Right renal pelvis (tissue), 4 donors: ENCODE measurements around the gene JMJD7. TPM values are rescaled to one million over a fixed set of nuclear protein-coding genes. Genes with fewer than 3 reads are reported as not detected.

Source experiments
- DNase-seq, 4 donors: peaks; one replicate each; pipeline ENCODE4 v3.0.0-alpha.2; 2013; ENCODE audit warnings: low read depth in 4 of 4, low spot score in 3 of 4, missing footprints in 1 of 4
- polyA plus RNA-seq, 4 donors: library from polyadenylated mRNA; unstranded; fragments of 120-200 nt; gene quantifications; one replicate each; pipeline ENCODE4 v1.2.1, GENCODE V29; 2013; ENCODE audit not compliant: insufficient read length in 4 of 4

Gene JMJD7
- polyA plus RNA-seq, 4 donors = 9.1 to 14.2 (median 11.5) TPM

DNA sequence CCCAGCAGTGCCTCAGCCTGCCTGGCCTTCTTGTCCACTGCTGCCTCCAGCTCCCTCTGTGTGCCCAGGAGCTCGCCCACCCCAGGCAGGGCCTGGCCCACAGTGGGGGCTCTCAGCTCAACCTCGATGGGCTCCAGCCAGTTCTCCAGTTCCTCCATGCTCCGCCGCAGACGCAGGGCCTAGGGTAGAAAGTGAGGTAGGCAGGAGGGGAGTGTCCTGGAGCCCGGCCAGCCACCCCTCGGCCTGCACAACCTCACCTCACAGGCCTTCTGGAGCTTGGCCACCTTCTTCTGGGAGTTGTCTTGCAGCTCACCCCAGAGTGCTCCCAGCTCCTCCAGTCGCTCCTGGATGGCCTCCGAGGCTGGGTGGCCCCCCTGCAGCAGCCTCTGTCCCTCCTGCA is 29.4 kb downstream of the JMJD7 start:
- no peak for DNase-seq

DNA sequence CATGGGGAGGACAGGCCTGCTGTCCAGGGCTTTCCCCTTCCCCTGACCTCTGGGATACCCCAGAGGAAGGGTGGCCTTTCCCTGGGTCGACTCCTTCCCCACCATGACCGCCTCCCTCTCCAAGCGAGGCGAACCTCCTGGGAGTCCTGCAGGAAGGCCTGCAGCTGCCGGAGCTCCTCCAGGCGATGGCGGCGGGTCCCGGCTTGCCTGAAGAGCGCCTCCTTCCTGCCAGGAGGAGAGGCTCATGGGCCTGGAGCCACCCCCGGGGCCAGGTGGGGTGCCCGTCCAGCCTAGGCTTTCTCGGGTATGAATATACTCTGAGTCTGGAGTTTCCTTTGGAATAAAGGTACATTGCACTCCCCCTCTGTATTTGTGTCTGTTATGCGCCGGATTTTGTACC is 30.9 kb downstream of the JMJD7 start:
- DNase-seq = no peak

DNA sequence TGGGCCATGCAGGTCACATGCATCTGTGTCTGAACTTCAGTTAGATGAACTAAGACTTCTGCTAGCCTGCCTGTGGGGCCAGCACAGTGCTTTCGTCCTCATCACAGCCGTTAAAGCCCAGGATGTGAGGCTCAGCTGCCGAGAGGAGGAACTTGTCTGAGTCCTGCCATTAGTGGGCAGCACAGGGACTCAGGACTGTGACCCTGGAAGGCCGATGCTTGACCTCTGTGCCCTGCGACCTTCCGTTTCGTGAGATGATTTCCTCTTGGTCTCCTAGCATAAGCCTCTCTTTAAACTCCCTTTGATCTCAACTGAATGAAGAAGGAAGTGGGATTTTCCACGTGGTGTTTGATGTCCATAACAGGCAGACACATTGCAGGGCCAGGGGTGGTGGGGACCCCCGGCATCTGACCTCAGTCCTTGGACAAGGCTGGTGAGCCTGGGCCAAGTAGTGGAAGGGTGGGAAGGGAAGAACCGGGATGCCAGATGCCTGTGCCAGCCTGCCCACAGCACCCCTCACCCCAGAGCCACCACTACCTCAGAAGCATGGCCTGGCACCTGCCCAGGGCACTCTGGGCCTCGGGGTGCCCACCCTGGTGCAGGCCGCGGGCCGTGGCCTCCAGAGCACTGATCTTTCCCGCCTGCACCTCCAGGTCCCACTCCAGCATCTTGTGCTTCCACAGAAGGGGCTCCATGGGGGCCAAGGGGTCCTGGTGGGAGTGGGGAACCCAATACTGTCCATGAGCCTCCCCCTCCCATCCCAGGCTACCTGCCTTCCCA is 32.3 kb downstream of the JMJD7 start:
- DNase-seq = no peak

DNA sequence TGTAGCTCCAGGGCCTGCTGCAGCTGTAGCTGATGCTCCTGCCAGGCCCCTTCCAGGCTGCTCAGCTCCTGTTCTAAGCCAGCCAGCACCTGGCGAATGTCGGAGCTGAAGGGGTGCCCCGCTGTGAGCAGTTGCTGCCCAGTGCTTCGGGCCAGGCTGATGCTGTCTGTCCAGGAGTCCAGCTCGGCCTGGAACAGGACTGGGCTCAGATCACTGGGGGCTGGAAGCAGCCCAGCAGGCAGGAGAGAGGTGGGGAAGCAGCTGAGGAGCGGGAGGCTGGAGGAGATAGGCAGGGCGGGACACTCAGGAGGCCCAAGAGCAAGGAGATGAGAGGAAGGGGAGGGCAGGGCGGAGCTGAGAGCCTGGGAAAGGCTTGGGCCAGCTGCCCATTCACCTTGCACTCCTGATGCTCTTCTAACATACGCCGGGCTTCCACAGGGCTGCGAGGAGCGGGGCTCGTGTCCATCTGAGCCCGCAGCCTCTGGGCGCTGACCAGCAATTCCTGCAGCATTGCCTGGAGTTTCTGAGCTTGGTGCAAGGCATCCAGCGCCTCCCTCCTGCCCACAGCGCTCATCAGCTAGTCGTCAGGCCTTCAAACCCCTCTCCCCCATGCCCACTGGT is 34.0 kb downstream of the JMJD7 start:
- DNase-seq = no peak

DNA sequence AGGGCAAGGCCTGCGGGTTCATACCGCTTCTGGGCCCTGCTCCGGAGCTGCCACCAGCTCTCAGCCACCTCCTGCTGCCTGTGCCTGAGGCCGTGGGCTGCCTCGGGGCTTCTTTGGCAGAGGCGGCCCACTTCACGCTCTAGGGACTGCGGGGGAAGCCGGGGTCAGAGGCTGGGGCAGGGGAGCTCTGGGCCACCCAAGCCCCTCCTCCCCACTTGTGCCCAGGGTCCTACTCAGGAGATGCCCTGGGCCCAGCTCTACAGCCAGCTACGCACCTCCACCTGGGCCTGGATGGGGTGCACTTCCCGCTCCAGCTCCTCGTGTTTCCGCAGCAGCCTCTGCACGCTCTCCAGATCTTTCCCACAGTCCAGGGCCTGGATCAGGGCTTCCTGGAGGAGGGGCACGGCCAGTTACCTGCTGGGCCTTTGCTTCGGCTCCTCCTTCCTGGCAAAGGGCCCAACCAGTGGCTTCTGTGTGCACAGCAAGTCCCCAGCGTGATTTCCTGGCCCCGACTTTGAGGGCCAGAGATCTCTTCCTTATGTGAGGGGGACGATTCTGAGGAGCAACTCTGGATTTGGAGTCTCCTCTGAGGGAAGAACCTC is 34.7 kb downstream of the JMJD7 start:
- no peak for DNase-seq

DNA sequence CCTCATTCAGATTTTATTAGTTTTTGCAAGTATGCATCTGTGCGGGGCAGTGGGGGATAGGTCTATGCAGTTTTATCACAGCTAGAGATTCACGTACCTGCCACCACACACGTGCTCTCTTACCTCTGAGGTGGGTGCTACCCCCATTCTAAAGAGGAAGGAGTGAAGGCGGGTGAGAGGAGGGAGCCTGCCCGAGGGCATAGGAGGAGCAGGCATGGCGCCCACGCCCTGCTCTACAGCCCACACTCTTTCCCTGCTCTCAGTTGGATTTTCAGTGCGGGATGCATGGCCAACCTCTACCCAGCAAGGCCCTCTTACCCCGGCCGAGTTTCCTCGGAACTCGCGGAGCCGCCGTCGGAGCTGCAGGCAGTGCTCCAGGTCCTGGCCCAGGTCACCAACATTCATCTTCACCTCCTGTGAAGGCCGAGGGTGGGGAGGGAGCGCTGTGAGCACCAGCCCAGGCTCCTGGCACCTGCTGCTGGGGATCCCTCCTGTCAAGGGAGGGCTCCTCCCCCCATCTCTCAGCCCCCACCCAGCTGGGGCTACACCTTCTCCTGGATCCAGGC is 37.7 kb downstream of the JMJD7 start:
- no peak for DNase-seq

DNA sequence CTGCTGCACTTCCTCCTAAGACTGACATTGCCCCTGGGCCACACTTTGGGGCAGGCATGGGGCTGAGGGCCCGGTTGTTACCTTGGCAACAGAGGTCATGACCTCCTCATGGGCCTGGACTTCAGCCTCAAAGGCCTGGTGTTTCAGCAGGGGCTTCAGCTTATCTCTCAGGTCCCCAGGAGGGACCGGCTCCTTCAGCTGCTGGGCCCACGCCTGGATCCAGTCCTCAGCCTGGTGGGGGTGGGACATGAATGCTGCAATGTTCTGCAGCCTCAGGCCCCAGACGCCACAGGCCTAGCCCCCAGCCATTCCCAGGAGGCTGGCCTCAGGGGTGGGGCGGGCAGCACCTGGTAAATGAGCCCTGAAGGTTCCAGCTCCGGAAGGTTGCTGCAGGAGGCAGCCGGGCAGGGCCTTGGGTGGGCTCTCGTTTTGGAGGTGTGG is 38.4 kb downstream of the JMJD7 start:
- DNase-seq = no peak

DNA sequence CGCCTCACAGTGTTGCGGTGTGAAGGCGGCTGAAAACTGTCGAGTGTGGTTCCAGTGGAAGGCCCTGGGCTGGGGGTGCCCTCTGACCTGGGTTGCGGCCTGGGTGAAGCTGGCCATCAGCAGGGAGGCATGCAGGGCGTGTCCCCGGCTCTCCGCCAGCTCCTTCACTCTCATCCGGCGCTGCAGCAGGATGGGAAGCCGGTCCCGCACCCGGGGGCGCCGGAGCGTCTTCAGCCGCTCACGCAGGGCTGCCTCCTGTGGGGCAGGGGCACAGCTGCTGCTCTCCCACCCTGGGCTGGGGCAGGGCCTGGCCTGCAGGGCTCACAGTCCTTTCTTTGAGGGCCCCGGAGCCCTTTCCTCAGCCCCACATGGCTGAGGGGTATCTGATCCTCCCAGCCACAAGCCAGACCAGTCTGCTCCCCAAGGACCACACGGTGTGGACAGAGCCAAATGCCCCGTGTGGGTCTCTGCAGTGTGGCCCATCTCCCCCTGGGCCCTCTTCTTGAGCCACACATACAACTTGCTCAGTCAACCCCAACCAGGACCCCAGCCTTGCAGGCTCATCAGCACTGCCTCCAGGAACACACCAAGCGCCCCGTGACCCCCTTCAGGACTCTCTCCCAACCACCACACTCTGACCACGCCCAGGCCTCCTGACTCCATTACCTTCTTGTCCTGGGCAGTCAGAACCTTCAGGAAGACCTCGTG is 39.1 kb downstream of the JMJD7 start:
- no peak for DNase-seq

DNA sequence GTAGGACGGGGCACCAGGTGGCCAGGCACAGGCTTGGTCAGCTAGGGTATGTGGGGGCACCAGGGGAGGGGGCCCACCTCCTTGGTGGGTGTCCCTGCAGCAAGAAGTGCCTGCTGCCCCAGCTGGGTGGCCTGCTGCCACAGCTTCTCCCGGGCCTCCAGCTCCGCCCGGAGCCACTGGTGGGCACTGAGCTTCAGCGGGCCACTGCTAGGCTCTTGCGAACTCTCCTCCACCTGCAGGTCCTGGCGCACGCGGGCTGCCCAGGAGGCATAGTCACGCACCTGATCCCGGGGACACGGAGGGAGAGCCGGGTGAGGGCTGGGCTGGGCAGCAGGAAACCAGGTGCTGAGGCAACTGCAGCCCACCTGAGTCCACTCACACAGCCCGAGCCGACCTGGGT is 40.4 kb downstream of the JMJD7 start:
- no peak for DNase-seq

DNA sequence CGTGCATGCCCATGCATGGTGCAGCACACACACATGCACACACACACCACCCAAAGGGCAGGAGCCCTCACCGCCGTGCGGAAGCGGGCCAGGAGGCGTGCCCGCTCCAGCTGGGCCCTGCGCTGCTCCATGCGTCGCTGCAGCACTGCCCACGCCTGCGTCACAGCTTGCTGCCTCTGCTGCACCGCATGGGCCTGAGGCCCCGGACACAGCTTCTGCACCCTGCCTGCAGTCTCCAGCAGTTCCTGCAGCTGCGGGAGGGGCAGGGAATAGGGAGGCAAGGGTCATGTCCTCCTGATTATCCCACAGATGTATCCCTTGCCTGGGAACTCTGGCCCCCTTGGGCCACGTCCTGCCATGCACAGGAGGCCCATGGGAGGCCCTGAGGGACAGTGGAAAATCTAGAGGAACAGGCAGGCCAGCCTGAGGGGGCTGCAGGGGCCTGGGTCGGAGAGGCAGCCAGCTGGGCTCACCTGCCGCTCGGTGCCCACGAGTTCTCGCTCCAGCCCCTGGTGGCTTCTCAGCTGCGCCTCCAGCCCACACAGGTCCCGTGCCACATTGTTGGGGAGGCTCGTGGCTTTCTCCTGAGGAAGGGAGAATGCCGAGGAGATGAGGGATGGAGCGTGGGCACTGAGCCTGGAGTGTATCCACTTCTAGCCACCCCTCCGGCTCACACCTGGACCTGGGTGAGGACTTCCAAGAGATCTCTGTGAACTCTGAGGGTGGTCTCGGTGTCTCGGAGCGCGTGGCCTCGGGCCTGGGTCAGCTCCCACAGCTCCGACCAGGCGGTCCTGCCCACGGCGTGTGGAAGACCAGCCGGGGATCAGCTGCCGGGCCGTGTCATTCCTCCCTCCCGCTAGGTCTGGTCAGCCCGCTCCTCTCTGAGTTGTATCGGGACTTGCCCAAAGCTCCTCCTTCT is 42.1 kb downstream of the JMJD7 start:
- DNase-seq = no peak

DNA sequence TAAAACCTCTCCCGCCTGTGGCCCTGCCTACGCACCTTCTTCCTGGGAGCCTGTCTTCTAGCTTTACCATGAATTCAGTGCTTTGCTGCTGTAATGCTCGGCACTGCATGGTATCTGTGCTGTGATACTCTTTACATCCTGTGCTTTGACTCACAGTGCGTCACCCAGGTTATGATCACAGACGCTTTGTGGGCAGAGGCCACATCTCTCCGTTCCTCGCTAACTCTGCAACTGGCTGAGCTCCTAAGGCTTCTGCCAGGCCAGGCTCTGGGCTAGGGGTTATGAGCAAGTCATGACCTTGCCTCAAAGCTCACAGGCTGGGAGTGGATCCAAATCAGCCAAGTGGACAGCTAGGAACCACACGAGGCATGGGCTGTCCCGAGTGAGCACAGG is 42.8 kb downstream of the JMJD7 start:
- no peak for DNase-seq

DNA sequence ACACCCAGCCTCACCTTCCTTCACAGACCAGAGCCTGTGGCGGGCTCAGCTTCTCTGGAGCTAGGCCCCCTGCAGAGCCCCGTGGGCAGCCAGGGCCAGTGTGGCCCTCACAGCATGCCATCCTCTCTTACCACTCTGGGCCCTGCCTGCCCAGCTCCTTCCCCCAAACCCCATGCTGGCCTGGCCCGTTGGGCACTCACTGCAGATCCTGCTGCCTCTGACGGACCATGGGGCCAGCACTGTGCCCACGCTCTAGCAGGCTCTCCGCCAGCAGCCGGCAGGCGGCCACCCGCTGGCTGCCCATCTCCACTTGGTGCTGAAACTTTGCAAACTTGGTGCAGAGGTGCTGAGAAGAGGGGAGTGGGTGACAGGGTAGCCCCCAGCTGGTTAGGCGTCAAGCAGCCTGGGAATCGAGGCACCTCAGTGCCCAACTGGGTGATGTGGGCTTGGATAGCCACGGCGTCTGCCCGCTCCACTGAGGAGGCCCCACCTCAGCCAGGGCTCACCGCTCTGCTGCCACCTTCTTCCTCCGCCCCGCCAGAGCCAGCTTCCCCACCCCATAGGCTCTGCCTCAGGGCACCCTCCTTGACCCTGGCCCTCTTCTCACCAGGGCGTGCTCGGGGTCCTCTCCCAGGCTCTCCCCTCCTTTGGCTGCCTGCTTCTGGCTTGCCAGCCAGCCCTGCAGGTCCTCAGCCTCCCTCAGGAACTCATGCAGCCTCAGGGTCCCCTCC is 43.4 kb downstream of the JMJD7 start:
- DNase-seq = no peak

DNA sequence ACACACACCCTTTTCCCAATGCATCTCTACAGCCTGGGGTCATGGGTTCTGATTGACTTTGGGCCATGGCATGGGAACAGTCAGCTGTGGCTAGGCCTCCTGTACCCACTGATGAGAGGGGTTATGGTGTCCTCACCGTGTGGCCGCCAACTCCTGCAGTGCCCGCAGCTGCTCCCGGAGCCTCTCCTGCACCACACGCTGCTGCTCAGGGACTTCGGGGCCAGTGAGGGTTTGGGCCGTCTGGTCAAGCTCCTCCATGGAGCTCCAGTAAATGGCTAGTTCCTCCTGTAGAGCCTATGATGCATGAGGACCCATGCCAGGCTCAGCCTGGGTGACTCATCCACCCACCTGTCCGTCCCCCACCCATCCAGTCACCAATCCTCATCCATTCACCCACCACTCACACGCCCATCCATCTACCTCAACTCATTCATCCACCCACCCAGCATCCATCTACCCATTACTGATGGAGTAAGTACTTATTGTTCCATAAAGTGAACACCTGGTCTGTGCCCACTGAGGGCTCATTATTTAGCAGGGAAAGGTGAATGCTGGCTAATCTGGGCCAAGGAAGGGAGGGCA is 44.4 kb downstream of the JMJD7 start:
- DNase-seq = no peak

DNA sequence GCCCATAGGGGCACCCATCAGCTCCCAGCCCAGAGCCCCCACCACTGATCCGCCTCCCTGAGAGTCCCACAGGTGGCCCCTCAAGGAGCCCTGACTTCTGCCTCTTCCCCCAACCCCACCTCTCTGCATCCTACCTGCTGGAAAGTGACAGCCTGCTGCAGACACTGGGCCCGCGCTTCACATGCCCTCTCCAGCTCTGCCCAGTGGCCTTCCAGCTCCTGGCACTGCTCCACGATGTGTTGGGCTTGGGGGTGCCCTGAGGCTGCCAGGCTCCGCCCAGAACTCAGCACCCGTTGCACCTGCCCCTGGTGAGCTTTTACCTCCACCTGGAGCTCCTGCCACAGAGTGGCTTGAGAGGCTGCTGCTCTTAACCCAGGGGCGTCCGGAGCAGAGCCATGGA is 45.8 kb downstream of the JMJD7 start:
- DNase-seq = no peak

DNA sequence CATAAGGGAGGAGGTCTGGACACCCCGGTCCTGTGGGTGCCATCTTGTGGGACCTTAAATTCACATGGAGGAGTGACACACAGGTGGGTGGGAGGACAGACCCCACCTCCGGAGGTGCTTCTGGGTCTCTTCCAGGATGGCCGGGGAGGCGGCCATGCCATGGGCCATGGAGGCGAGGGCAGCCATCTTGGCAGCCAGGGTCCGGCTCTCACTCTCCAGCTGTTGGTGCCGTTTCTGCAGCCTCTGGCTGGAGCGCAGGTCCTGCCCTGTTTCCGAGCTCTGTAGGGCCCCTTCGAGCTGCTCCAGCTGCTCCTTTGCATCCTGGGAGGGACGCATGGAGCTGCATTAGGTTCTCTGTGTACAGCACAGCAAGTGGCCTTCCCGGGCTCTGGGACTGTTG is 46.8 kb downstream of the JMJD7 start:
- DNase-seq = no peak

DNA sequence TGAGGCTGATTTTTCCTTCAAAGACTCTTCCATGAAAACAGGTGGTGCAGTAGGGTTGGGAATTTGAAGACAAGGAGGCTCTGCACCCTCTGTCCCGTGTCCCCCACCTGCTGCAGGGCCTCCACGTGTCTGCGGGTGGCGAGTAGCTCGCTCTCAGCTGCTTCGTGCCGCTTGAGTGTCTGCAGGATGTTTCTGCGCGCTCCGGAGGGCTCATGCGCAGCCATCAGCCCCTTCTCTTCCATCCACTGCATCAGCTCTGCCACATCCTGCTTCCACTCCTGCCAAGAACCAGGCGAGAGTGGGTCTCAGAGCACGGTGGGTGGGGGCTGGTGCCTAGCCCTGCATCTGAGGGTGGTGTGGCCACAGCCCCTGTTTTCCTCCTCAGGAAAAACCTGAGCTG is 48.1 kb downstream of the JMJD7 start:
- DNase-seq = no peak

DNA sequence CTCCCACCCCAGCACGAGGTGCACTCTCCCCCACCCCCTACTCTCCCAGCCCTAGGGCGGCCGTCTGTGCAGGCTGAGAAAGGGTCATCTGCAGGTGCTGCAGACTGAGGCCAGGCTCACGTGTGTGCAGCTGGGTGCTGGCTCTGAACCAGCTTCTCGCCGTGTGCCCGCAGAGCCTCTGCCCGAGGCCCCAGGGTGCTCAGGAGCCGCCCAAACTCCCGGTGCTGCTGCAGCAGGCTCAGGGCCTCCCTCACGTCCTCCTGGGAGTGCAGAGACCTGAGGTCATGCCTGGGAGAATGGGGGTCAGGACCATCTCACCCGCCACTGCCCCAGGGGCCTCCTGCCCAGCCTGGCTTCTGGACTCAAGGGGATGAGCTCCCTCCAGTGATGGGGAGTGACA is 48.8 kb downstream of the JMJD7 start:
- no peak for DNase-seq

DNA sequence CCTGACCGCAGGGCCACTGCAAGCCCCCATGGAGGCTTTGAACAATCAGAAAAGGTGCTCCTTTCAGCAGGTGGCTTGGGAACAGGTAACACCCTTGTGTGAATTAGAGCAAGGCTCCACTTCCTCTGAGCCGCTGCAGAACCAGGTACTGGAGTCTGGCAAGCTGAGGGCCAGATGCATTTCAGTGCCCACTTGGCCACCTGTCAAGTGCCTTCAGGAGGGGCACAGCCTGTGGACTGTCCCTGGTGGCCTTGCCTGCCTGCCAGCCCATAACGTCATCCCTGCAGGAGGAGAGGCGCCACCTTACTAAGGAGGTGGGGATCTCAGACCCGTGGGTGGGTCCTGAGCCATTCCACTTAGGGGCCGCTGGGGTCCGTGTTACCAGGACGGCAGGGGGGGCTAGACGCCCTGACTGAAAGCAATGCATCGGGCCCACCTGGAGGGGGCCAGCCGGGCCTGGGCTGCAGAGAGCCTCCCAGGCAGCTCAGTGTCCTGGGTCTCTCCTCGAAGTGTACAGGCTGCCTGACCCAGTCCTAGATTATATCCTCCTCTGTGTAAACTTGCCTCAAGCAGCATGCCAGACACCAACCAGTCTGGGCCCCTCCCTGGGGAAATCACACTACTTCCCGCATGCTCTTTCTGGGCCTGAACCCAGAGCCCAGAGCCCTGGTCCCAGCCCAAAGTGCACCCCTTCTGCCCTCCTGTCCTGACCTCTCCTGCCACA is 49.9 kb downstream of the JMJD7 start:
- DNase-seq = no peak
